HEK293 (cell line): ENCODE results near the gene HRC.

Experiments
- IKZF3 ChIP-seq: fragments of 450-650 bp; IDR thresholded peaks from 2 replicates; pipeline ENCODE4 v1.5.0; 2018; ENCODE audit warnings: missing biosample characterization, mild to moderate bottlenecking, missing genetic modification characterization, moderate library complexity
- REPIN1 ChIP-seq: fragments of 450-650 bp; formaldehyde crosslinking; IDR thresholded peaks from 2 replicates; pipeline ENCODE4 v1.5.1; 2017; ENCODE audit warnings: missing biosample characterization, missing genetic modification characterization, low read depth
- SP7 ChIP-seq: fragments of 450-650 bp; formaldehyde crosslinking; IDR thresholded peaks from 2 replicates; pipeline ENCODE4 v1.5.1; 2016; ENCODE audit warnings: missing biosample characterization, missing genetic modification characterization
- ZFP69B ChIP-seq: fragments of 450-650 bp; formaldehyde crosslinking; IDR thresholded peaks from 2 replicates; pipeline ENCODE4 v1.5.1; 2016; ENCODE audit warnings: missing biosample characterization, missing genetic modification characterization
- ZNF23 ChIP-seq: fragments of 450-650 bp; formaldehyde crosslinking; IDR thresholded peaks from 2 replicates; pipeline ENCODE4 v1.5.1; 2016; ENCODE audit warnings: missing biosample characterization, missing genetic modification characterization, borderline replicate concordance
- ZNF394 ChIP-seq: fragments of 450-650 bp; formaldehyde crosslinking; IDR thresholded peaks from 2 replicates; pipeline ENCODE4 v1.5.1; 2016; ENCODE audit warnings: missing biosample characterization, missing genetic modification characterization, mild to moderate bottlenecking, moderate library complexity, borderline replicate concordance
- ZNF48 ChIP-seq: fragments of 450-650 bp; formaldehyde crosslinking; IDR thresholded peaks from 2 replicates; pipeline ENCODE4 v1.5.1; 2016; ENCODE audit warnings: missing biosample characterization, missing genetic modification characterization
- ZNF544 ChIP-seq: fragments of 450-650 bp; formaldehyde crosslinking; IDR thresholded peaks from 2 replicates; pipeline ENCODE4 v1.5.0; 2017; ENCODE audit warnings: missing biosample characterization, missing genetic modification characterization
- ZNF624 ChIP-seq: fragments of 450-650 bp; formaldehyde crosslinking; IDR thresholded peaks from 2 replicates; pipeline ENCODE4 v1.5.1; 2017; ENCODE audit warnings: missing biosample characterization, missing genetic modification characterization
- ZNF654 ChIP-seq: fragments of 450-650 bp; formaldehyde crosslinking; IDR thresholded peaks from 2 replicates; pipeline ENCODE4 v1.5.1; 2016; ENCODE audit warnings: low read depth, missing biosample characterization, missing genetic modification characterization
- ZNF707 ChIP-seq: fragments of 450-650 bp; formaldehyde crosslinking; IDR thresholded peaks from 2 replicates; pipeline ENCODE4 v1.5.1; 2016; ENCODE audit warnings: missing biosample characterization, missing genetic modification characterization
- ZSCAN16 ChIP-seq: fragments of 450-650 bp; formaldehyde crosslinking; IDR thresholded peaks from 2 replicates; pipeline ENCODE4 v1.5.1; 2016; ENCODE audit warnings: missing biosample characterization, missing genetic modification characterization
- TF ChIP-seq, protein P1 (sequence below): fragments of 450-650 bp; formaldehyde crosslinking; IDR thresholded peaks from 2 replicates; pipeline ENCODE4 v1.5.1; 2016; ENCODE audit warnings: missing biosample characterization, missing genetic modification characterization, borderline replicate concordance
- TF ChIP-seq, protein P2 (sequence below): fragments of 450-650 bp; formaldehyde crosslinking; IDR thresholded peaks from 2 replicates; pipeline ENCODE4 v1.5.1; 2016; ENCODE audit warnings: missing biosample characterization, missing genetic modification characterization
- TF ChIP-seq, protein P3 (sequence below): fragments of 450-650 bp; formaldehyde crosslinking; IDR thresholded peaks from 2 replicates; pipeline ENCODE4 v1.5.1; 2016; ENCODE audit warnings: missing biosample characterization, missing genetic modification characterization
- TF ChIP-seq, protein P4 (sequence below): fragments of 450-650 bp; formaldehyde crosslinking; IDR thresholded peaks from 2 replicates; pipeline ENCODE4 v1.5.1; 2016; ENCODE audit warnings: missing biosample characterization, missing genetic modification characterization

HRC gene

DNA sequence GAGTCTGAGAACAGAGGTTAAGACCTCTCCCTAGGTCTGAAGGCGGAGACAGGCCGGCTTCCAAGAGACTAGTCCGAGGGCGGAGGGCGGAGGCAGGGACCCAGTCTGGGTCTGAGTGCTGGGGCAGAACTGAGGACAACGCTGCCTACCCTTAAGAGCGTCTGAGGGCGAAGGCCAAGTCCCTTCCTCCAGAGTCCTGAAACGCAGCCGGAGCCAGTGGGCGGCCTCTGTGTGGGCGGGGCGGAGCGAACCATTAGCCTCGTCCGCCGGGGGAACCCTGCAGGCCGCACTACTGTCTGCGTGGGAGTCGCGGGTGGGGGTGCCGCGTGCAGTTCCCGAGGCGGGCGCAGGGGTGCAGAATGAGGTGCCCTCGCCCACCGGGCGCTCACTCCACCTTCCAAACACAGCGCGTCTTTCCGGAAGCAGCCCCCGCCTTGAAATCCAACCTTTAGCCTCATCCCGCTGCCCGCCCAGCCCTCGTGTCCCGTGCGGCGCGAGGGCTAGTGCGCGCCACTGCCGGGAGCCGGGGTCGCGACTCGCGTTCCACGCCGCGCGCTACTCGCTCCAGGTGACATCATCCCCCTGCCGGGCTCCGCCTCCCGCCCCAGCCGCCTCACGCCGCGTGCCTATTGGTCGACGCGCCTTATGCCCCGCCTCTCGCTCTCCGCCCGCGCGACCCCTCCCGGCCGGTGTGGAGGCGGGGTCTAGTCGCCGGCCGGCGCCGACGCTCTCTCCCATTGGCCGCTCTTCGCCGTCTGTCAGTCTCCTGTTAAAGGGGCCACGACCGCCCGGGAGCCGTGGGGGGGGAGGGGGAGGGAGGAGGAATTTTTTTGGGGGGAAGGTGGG lies 36.4 kb downstream of the HRC start, which contains the start of gene C19orf73 (continued):
- TF ChIP-seq REPIN1 (tag by site-specific recombination) = peak; percentile 69; the same call in 1 of the 2 replicates
- peak; percentile 66; the same call in 1 of the 2 replicates for TF ChIP-seq ZNF394 (tag by site-specific recombination)
- TF ChIP-seq IKZF3 (tag by site-specific recombination) = peak; percentile 63
- TF ChIP-seq, protein P1, sequence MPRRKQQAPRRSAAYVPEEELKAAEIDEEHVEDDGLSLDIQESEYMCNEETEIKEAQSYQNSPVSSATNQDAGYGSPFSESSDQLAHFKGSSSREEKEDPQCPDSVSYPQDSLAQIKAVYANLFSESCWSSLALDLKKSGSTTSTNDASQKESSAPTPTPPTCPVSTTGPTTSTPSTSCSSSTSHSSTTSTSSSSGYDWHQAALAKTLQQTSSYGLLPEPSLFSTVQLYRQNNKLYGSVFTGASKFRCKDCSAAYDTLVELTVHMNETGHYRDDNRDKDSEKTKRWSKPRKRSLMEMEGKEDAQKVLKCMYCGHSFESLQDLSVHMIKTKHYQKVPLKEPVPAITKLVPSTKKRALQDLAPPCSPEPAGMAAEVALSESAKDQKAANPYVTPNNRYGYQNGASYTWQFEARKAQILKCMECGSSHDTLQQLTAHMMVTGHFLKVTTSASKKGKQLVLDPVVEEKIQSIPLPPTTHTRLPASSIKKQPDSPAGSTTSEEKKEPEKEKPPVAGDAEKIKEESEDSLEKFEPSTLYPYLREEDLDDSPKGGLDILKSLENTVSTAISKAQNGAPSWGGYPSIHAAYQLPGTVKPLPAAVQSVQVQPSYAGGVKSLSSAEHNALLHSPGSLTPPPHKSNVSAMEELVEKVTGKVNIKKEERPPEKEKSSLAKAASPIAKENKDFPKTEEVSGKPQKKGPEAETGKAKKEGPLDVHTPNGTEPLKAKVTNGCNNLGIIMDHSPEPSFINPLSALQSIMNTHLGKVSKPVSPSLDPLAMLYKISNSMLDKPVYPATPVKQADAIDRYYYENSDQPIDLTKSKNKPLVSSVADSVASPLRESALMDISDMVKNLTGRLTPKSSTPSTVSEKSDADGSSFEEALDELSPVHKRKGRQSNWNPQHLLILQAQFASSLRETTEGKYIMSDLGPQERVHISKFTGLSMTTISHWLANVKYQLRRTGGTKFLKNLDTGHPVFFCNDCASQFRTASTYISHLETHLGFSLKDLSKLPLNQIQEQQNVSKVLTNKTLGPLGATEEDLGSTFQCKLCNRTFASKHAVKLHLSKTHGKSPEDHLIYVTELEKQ (tag by site-specific recombination) = no peak
- TF ChIP-seq, protein P2, sequence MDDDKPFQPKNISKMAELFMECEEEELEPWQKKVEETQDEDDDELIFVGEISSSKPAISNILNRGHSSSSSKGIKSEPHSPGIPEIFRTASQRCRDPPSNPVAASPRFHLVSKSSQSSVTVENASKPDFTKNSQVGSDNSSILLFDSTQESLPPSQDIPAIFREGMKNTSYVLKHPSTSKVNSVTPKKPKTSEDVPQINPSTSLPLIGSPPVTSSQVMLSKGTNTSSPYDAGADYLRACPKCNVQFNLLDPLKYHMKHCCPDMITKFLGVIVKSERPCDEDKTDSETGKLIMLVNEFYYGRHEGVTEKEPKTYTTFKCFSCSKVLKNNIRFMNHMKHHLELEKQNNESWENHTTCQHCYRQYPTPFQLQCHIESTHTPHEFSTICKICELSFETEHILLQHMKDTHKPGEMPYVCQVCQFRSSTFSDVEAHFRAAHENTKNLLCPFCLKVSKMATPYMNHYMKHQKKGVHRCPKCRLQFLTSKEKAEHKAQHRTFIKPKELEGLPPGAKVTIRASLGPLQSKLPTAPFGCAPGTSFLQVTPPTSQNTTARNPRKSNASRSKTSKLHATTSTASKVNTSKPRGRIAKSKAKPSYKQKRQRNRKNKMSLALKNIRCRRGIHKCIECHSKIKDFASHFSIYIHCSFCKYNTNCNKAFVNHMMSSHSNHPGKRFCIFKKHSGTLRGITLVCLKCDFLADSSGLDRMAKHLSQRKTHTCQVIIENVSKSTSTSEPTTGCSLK (tag by site-specific recombination) = no peak
- TF ChIP-seq ZFP69B (tag by site-specific recombination) = peak; percentile 89
- TF ChIP-seq ZSCAN16 (tag by site-specific recombination) = no peak
- TF ChIP-seq, protein P3, sequence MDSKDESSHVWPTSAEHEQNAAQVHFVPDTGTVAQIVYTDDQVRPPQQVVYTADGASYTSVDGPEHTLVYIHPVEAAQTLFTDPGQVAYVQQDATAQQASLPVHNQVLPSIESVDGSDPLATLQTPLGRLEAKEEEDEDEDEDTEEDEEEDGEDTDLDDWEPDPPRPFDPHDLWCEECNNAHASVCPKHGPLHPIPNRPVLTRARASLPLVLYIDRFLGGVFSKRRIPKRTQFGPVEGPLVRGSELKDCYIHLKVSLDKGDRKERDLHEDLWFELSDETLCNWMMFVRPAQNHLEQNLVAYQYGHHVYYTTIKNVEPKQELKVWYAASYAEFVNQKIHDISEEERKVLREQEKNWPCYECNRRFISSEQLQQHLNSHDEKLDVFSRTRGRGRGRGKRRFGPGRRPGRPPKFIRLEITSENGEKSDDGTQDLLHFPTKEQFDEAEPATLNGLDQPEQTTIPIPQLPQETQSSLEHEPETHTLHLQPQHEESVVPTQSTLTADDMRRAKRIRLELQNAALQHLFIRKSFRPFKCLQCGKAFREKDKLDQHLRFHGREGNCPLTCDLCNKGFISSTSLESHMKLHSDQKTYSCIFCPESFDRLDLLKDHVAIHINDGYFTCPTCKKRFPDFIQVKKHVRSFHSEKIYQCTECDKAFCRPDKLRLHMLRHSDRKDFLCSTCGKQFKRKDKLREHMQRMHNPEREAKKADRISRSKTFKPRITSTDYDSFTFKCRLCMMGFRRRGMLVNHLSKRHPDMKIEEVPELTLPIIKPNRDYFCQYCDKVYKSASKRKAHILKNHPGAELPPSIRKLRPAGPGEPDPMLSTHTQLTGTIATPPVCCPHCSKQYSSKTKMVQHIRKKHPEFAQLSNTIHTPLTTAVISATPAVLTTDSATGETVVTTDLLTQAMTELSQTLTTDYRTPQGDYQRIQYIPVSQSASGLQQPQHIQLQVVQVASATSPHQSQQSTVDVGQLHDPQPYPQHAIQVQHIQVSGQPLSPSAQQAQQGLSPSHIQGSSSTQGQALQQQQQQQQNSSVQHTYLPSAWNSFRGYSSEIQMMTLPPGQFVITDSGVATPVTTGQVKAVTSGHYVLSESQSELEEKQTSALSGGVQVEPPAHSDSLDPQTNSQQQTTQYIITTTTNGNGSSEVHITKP (tag by site-specific recombination) = peak; percentile 100
- no peak for TF ChIP-seq ZNF48
- no peak for TF ChIP-seq ZNF544
- TF ChIP-seq ZNF707 (tag by site-specific recombination) = no peak
- TF ChIP-seq ZNF654 (tag by site-specific recombination) = no peak
- peak; percentile 94 for TF ChIP-seq SP7
- TF ChIP-seq, protein P4, sequence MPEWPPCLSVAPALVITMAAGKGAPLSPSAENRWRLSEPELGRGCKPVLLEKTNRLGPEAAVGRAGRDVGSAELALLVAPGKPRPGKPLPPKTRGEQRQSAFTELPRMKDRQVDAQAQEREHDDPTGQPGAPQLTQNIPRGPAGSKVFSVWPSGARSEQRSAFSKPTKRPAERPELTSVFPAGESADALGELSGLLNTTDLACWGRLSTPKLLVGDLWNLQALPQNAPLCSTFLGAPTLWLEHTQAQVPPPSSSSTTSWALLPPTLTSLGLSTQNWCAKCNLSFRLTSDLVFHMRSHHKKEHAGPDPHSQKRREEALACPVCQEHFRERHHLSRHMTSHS (tag by site-specific recombination) = no peak
- no peak for TF ChIP-seq ZNF624 (tag by site-specific recombination)
- TF ChIP-seq ZNF23 (tag by site-specific recombination) = peak; percentile 41; the same call in 1 of the 2 replicates
